ENCODE data around the gene CGB8. TPM values are rescaled to one million over a fixed set of nuclear protein-coding genes. Genes with fewer than 3 reads are reported as not detected.

Gene CGB8
- total and polyA plus RNA-seq, 2 of the 8 experiments (the other 6 are each of a cell fraction or from before 2014, with no cell fraction given) = 0.09 TPM; not detected in 1

- Histone ChIP-seq H3K79me2 (ENCODE audit: control insufficient read depth in 1 of 2, insufficient read depth in 2 of 2, low read length in 2 of 2) (peaks cover 25 to 66% of the 10 kb centered on the region in 2 experiments), H4K20me1 (replicated peaks in 1 of 2; ENCODE audit: control insufficient read depth in 1 of 2, insufficient read depth in 2 of 2, low read length in 2 of 2) (peaks cover 30 to 42% of the 10 kb centered on the region in 2 experiments)
- POLR2A ChIA-PET (ENCODE audit: partially characterized antibody) = interaction anchor here (0.6 to 10.1 kb wide), 4 partner anchors 15 to 50 kb away, joined by 3 to 67 read pairs (median 4); partner anchors contain the start of gene LIN7B
These were observed 42.6 kb upstream of the CGB8 start for GRCh38 chr19:49091391-49092038.

More at GRCh38 chr19:49091391-49092038, 42.6 kb upstream of the CGB8 start:
- H2BK120ac ChIP-seq (replicated peaks; ENCODE audit: low read depth, low read length) = no peak overlapping the region
- H3K27ac ChIP-seq (ENCODE audit: low read depth, low read length) = no peak overlapping the region
- no peak overlapping the region for H3K18ac ChIP-seq (ENCODE audit: extremely low read depth, low read length)
- no peak overlapping the region for H2BK15ac ChIP-seq (ENCODE audit: low read length)
- H4K91ac ChIP-seq (replicated peaks; ENCODE audit: insufficient read length, low read length) = no peak overlapping the region
- H2BK20ac ChIP-seq (ENCODE audit: low read length) = no peak overlapping the region
- no peak overlapping the region for H3K14ac ChIP-seq (ENCODE audit: insufficient read length)
- H3K27me3 ChIP-seq (replicated peaks in 1 of 4; ENCODE audit: control insufficient read depth in 3 of 4, extremely low read depth in 1 of 4, insufficient read depth in 3 of 4, low read length in 3 of 4) = no peaks in the 10 kb centered on the region
- no peaks in the 10 kb centered on the region for H3K9me3 ChIP-seq (ENCODE audit: insufficient read depth in 2 of 2, low read depth in 1 of 2, low read length in 1 of 2)
- H2AFZ ChIP-seq (ENCODE audit: low read length) = no peak overlapping the region
- CTCF ChIA-PET (ENCODE audit: partially characterized antibody) = interaction anchor here (0.7 to 1.6 kb wide), 2 partner anchors 18 to 55 kb away, joined by 4 to 5 read pairs; no protein-coding TSS in a partner anchor
- no peak overlapping the region for H3K23ac ChIP-seq (ENCODE audit: insufficient read length)
- no peak overlapping the region for H3K4me2 ChIP-seq (ENCODE audit: insufficient read depth in 1 of 2, low read depth in 2 of 2, low read length in 2 of 2)
- no peak for TF ChIP-seq POLR2A (IDR thresholded peaks at IDR 0.05; ENCODE audit: control extremely low read depth in 1 of 2, low read depth in 2 of 2, low read length in 2 of 2)
- TF ChIP-seq FOSL1 (IDR thresholded peaks at IDR 0.05; ENCODE audit: insufficient read depth, low read depth, low read length) = no peak
- H2BK5ac ChIP-seq (ENCODE audit: low read depth, low read length) = no peak overlapping the region
- FAIRE-seq (no peak), DNase-seq (ENCODE audit: low read depth in 1 of 2, low spot score in 2 of 2) (no peak)
- peaks cover 34 to 76% (median 52%) of the 10 kb centered on the region in 4 experiments for H3K36me3 ChIP-seq (ENCODE audit: control insufficient read depth in 2 of 4, insufficient read depth in 4 of 4, low read length in 3 of 4)
- H3K23me2 ChIP-seq (ENCODE audit: low read depth, low read length) = no peaks in the 10 kb centered on the region
- H3K56ac ChIP-seq (replicated peaks; ENCODE audit: insufficient read length, low read depth, low read length) = no peak overlapping the region
- H3K9ac ChIP-seq (replicated peaks in 1 of 4; ENCODE audit: extremely low read depth in 1 of 4, low read depth in 3 of 4, low read length in 3 of 4) = no peak overlapping the region
- peaks cover 19% of the 10 kb centered on the region for H3K79me1 ChIP-seq (ENCODE audit: low read depth, low read length)
- H4K5ac ChIP-seq (ENCODE audit: insufficient read length, low read depth, low read length) = no peak overlapping the region
- 93% methylated on average over 17 of the region's 17 CpGs; no CpG with 5 or more reads in 1 of the 2 experiments for WGBS, 2 experiments (ENCODE audit: extremely low coverage in 1 of 2, insufficient coverage in 1 of 2, insufficient read length in 1 of 2, insufficient replicate concordance in 2 of 2, low coverage in 1 of 2, low lambda C conversion rate in 2 of 2, missing lambda C conversion rate in 1 of 2)
- H2AK5ac ChIP-seq (ENCODE audit: low read depth, low read length) = no peak overlapping the region
- H2BK12ac ChIP-seq (ENCODE audit: low read depth, low read length) = no peak overlapping the region
- H3K4me3 ChIP-seq (ENCODE audit: extremely low read depth in 1 of 4, insufficient read depth in 2 of 4, low read depth in 3 of 4, low read length in 4 of 4) = no peak overlapping the region
- H3K4me1 ChIP-seq (replicated peaks in 1 of 4; ENCODE audit: control insufficient read depth in 3 of 4, insufficient read depth in 4 of 4, low read length in 3 of 4) = peaks cover under 1 to 2% (median under 1%) of the 10 kb centered on the region in 4 experiments
- no peak overlapping the region for H4K8ac ChIP-seq (ENCODE audit: extremely low read depth, insufficient read depth, low read length)
- H3K4ac ChIP-seq (replicated peaks; ENCODE audit: insufficient read length, low read depth, low read length) = no peak overlapping the region

Data from H1 (cell line).